ENCODE measurements around the gene RPH3AL.
"Not testable (repeated sequence)": the region's sequence is repeated elsewhere in the genome, so short reads cannot be mapped to it uniquely, and the experiment has no call there.

RPH3AL gene

DNA sequence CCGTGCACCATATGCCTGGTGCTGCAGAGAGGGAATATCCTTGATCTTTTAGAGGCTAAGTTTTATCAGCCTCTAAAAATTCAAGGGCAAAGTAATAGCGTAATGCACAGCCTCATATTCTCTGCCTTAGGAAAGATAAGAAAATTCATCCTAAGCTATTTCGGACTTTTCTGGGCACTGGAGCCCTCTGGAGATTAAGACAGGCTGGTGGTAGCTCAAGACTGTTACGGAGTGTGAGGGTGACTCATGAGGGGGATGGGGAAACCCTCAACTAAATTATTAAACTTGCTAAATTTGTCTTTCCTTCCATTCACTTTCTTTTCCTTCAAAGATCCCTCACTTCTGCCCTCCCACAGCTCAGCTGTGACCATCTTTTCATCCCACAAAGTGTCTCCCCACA, 73.3 kb downstream of the RPH3AL start:
- no peak for DNase-seq

DNA sequence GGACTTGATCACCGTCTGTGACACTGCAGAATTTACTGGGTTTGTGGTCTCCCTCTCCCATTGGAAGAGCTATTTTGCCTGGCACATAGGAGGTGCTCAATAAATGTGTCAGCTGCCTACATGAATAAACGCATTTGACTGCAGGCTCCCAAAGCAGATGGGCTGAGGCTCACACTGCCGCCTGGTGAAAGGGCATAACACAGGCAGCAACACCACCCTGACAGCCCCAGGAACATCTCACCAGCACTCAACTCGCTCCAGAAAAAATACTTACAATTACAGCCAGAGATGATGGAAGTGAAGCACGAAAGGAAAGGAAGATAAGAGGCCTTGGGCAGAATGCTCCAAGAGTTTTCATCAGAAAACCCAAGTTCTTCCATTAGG, 73.9 kb downstream of the RPH3AL start:
- DNase-seq: no peak

DNA sequence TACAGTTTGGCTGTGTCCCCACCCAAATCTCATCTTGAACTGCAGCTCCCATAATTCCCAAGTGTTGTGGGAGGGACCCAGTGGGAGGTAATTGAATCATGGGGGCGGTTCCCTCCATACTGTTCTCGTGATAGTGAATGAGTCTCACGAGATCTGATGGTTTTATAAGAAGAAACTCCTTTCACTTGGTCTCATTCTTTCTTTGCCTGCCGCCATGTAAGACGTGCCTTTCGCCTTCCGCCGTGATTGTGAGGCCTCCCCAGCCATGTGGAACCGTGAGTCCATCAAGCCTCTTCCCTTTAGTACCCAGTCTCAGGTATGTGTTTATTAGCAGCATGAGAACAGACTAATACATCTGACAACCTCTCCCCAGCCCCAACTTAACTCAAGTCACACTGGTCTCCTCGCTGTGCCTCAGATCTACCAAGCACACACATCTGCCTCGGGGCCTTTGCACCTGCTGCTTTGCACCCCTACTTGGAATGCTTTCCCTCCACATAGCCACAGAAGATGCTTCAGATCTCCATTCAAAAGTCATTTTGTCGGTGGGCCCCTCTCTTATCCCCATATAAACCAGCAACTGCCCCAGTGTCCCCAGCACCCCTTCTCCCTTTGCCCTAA, 74.4 kb downstream of the RPH3AL start:
- DNase-seq: no peak

DNA sequence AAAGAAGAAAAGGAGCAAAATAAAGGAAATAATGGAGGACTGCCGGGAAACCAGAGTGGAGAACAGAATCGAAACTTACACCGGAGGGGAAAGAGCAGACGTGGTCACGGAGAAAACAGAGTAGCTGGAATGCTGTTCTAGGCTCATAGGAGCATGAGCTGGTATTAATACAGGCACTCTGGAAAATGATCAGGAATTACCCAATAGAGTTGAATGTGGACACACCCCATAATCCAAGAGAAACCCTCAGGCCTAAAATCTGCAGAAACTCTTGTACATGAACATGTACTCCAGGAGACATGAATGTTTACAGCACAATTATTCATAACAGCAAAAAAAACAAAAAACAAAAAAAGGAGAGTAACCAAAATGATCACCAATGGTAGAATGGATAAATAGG, 77.7 kb downstream of the RPH3AL start:
- DNase-seq: no peak

DNA sequence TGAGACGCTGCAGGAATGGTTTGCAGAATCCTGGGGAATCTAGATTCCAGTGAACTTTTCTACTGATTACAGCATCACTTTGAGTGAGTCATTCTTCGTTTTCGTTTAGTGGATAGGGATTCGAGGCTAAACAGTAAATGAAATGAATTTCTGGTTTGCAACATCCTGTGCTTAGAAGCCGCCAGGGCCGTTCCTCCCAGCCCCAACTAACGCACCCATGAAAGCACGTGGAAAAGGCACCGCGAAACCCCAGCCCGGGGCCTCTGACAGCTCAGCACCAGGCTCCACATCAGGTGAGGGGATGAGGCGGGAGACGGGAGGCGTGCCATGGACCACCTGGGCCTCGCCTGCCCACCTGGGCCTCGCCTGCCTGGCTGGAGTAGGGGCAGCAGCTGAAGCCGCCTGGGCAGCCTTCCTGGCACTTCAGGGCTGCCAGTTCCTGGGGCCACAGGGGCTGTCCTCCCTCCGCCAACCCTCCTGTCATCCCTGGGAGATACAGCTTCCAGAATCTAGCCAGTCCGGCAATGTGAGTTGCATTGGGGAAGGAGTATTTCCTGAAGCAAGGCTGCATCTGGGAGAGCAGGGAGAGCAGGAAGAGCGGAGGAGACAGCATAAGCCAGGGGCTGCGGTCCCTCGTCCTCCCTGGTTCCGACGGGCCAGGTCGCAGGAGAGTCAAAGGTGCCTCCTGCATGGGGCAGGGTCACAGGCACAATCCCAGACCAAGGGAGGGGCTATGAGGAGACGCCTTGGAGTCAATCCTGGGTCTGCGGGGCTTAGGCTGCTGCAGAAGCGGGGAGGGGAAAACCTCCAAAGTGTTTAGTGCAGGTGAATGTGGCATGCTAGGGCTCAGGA, 78.4 kb downstream of the RPH3AL start:
- no peak for DNase-seq

DNA sequence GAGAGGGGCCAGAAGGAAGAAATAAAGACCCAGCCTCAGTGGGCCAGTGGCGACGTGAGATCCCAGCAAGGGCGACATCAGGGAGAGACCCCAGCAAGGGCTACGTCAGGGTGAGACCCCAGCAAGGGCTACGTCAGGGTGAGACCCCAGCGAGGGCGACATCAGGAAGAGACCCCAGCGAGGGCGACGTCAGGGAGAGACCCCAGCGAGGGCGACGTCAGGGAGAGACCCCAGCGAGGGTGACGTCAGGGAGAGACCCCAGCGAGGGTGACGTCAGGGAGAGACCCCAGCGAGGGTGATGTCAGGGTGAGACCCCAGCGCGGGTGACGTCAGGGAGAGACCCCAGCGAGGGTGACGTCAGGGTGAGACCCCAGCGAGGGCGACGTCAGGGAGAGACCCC, 79.8 kb downstream of the RPH3AL start:
- not testable (repeated sequence) for DNase-seq

DNA sequence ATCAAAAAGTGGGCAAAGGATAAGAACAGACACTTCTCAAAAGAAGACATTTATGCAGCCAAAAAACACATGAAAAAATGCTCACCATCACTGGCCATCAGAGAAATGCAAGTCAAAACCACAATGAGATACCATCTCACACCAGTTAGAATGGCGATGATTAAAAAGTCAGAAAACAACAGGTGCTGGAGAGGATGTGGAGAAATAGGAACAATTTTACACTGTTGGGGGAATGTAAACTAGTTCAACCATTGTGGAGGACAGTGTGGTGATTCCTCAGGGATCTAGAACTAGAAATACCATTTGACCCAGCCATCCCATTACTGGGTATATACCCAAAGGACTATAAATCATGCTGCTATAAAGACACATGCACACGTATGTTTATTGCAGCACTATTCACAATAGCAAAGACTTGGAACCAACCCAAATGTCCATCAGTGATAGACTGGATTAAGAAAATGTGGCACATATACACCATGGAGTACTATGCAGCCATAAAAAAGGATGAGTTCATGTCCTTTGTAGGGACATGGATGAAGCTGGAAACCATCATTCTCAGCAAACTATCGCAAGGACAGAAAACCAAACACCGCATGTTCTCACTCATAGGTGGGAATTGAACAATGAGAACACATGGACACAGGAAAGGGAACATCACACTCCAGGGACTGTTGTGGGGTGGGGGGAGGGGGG, 80.5 kb downstream of the RPH3AL start:
- not testable (repeated sequence) for DNase-seq

DNA sequence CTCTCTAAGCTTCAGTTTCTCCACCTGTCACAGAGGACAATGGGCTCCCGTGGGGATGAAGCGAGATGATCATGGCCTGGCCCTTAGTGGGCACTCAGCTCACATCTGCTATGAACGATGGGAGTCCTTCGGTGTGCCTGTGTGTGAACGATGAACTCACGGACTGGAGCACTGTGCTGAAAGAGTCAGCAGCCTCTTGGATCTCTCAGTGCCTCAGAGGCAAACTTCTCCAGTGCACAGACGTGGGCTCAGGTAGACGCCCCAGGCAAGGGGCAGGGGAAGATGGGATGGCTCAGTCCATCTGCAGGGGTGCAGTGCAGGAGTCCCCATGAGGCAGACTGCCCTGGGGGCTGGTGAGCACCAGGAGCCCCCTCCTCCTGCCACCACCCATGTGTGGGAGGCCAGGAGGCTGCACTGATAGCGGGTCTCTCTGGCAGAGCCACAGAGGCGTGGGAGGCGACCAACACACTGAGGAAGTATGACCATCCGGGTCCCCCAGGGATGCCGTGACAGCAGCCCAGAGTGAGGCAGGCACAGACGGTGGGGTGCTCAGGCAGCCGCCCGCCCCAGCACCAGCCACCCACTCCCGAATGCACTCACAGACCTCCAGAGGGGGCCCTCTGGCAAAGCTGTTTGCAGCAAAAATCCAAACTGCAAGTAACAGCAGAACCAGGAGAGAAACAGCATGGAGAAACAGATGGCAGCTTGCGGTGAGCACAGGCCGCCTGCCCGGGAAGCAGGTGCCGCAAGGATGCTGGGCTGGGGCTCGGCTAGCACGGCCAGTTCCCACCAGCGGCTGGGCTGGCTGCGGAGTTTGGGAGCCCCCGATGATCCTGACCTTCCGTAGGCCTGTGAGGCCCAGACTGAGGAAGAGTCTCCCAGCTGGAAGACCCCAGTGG, 82.7 kb downstream of the RPH3AL start:
- DNase-seq: no peak

DNA sequence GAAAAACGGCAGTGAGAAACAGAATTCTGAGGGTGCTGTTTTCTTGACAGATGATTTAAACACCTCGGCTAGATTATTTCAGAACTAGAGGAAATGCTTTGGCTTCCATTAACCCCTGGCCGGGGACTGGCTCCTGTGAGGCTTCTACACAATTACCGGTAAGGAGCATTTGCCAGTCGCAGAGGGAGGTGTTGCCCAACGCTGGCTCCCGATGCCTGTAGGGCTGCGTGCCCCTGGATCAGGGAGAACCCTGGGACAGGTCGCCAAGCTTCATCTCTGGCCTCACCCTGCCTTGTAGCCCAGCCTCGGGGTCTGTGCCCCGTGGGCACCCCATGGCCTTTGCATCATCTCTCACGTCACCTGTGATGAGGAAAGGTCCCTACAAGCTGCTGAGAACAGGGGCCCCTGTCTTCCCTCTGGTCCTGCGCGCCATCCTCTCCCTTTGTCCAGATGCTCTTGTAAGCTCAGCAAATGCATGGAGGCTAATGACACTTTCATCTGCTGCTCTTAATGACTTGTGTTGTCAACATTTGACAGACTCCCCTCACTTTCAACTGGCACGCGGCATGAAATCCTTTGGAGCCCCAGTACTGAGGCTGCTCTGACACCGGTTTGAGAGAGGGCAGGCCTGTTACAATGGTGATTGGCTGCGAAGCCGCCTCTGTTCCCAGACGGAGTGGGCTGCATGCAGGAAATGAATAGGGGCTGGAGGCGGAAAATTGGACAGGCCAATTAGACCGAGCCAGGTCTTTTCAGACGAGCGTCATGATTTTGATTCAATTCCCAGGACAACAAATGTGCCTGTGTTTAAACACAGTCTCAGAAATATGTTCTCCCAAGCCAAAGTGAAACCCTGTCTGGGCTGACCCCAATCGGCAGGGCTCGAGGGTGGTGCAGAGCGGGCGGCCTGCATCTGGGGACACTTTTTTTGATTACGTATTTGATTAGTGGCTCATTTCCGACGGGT, 85.6 kb downstream of the RPH3AL start:
- no peak for DNase-seq

DNA sequence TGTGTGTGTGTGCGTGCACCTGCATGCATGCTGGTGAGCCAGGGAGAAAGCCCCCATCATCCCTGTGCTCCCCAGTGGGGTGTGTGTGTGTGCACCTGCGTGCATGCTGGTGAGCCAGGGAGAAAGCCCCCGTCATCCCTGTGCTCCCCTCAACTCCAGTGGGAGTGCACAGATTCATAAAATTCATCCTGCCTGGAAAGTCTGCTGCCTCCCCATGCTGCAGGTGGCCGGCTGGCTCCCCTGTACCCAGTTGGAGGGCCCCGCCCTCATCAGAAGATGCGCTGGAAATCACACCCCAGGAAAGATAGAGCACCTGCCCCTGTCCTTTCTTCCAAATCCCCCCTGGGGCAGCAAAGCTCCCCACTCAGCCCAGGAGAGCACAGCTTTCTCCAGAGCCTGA, 86.4 kb downstream of the RPH3AL start:
- DNase-seq: no peak

DNA sequence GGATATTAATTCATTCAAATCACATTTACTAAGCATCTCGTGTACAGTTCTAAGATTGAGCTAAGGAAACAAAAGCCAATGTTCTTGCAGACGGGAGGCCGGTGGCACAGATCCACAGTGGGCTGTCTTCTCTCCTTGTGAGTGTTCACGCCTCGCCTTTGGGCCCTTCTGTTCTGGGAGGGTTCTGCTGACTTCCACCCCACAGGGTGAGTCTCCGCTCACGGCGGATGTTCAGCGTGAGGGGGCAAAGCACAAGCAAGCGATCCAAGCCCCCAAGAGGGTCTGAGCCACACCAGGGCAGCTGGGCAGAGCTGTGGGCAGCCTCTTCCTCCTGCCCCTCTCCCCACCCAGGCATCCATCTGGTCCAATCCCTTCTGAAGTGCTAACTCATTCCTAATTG, 86.9 kb downstream of the RPH3AL start:
- DNase-seq: no peak

DNA sequence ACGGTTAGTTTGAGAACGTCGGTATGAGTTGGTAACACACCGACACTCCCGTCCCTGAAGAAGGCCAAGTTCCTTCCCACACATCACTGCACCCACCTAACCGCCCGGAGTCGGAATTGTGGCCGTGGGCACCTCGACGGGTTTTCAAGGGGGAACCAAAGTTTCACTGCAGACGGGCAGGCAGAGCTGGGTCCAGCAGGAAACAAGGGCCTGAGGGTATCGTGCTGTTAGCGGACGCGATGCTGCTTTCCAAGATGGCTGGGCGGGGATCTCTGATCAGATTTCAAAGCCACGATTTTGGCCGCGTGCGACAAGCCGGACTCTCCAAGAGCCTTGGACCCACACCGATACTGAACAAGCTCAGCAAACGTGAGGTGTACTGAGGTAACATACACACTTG, 88.8 kb downstream of the RPH3AL start:
- no peak for DNase-seq

DNA sequence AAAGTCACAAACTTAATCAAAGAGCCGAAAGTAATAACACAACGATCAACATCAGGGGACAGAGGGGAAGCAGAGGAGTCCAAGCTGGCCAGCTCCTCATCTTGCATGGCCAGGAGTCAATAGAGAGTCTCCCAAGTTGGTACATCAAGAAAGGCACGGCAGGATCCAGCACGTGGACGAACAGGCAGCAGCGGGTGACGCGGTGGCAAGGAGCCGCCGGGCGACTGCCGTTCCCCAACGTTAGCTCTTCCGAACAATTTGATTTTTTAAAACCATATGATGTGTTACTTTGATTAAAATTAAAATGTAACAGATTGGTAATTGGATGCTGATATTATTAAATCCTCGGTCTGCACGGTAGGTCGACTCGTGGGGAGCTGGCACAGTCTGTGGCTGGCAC, 89.3 kb downstream of the RPH3AL start:
- no peak for DNase-seq

DNA sequence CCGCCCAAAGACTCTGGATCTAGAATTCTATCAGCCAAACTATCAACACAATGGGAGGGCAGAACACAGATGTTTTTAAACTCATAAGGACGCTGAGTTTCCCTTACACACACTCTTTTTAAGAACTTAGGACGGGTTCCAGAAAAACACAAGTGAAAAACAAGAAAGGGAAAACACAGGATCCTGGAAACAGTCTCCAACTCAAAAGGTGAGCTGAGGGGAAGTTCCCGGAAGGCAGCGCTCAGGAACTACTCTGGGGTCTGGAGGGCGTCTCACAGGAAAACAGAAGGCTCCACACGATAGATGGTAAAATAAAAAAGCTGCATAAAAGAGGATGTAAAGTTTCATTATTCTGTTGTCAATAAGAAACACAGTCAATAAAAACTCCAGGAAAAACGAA, 91.0 kb downstream of the RPH3AL start:
- DNase-seq: no peak

DNA sequence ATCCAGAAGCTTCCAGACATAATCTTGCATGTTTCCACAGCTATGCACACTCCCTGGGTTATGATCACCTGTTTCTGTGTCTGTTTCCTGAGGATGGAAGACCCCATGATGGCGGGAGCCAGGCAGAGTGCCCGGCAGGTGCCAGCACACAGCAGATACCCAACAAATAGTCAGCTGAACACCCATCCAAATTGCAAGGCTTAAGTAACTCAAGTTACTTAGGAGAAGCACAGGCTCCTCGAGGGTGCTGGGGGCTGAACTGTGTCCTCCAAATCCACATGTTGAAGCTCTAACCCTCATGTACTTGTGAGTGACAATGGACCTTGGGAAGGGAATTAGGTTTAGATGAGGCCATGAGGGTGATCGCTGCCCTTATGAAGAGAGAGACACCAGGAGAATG, 91.7 kb downstream of the RPH3AL start:
- DNase-seq: no peak

DNA sequence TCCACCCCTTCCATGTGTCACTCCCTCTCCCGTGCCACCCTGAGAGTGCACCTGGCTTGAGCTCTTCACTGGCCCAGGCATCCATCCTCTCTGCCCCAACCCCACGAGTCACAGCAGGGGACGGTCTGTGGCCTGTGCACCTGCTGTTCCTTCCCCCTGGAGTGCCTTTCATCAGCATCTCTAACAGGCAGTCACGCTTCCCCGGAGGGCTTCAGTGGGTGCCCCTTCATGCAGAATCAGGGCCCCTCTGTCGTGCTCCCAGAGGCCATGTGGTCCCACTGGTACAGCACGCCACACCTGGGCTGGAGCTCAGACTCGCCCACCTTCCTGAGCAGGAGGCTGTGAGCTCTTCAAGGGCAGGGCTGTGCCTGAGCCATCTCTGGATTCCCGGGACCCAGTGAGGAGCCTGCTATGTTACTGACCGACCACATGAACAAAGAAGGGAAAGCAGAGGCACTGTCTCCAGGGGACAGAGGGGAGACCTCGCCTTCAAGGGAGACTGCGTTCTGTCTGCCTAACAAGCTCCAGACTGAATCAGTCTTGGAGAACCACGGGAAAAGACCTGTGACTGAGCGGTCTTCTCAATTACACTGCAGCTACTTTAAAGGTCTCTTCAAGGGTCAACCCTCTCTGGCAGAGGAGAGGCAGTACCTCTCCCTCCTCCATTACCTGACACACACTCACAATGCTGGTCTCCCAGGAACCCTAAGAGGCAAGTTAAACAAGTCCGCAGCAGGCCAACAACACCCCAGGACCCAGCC, 92.4 kb downstream of the RPH3AL start:
- no peak for DNase-seq

DNA sequence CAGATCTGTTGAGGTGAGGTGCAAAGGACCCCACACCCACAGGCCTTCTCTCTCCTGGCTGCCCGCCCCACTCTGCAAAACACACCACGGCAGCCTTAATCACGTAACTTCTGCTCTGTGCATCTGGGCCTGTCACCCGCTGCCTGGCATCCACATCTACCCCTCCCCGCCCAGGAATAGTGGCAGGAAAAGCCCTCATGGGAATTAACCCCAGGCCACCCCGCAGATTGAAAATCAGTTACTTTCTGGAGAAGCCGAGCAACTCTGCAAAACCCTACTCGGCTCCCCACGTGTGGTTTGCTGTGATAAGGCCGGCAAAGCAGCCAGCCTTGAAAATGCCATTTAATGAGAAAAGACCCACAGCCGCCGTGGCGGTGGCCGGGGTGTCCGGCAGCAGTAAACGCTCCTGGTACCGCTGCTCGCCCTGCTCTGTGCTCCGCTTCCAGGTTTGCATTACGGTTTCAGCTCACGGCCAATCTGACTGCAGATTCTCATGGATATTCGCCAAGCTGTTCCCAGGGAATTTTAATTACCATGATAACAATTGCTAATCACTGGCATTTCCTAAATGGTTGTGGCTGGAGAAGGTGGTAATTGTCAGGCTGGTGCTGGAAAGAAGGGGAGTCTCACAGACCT, 93.1 kb downstream of the RPH3AL start:
- DNase-seq: no peak

DNA sequence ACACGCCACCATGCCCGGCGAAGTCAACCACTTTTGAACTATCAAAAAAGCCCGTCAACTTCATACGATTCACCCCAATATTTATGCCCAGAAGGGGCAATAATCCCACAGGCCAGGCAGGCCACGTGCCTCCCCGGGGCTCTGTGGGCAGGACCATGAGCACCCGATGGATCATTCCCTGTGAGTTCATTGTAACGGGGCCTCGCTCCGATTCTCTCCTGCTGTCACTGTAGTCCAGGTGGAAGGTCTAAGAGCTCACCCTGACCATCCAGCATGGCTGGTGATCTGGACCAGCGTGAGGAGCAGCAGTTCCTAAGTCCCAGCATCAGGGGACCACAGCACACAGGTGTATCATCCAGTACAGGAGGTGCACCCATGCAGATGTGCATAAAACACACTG, 93.7 kb downstream of the RPH3AL start:
- DNase-seq: no peak

DNA sequence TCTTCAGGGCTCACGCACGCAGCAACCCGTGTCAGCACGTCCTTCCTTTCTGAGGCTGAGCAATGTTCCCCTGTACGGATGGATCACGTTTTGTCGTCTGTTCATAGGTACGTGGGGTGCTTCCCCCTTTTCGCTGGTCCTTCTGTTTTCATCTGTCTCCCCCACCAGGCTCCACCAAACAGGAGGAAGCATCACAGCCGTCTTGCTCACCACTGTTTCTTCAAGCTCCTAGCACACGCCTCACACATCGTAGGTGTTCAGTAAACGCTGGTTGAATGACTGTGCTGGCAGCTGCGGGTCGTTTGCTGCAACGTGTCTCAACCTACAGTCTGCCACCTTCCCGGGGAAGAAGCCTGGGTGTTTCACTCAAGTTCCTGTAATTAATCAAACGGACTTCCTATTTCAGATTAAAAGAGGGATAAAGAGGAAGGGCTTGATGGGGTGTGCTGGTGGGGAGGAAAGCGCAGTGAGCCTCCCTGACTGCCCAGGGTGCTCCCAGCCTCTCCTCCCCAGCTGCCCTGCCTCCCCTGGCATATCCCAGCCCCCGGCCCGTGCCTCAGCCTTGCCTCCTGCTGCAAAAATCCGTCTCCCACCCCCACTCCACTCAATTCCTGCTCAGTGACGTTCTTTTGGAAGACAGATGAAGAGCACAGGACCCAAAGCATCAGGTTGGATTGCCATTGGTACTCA, 94.4 kb downstream of the RPH3AL start:
- DNase-seq: no peak

All from NCI-H774 (cell line).